Measurements from ENCODE around the gene C8A. TPM values are rescaled to one million over a fixed set of nuclear protein-coding genes. Genes with fewer than 3 reads are reported as not detected.

Gene C8A
- total RNA-seq, 2 experiments from 2014 or later, result not detected

DNA sequence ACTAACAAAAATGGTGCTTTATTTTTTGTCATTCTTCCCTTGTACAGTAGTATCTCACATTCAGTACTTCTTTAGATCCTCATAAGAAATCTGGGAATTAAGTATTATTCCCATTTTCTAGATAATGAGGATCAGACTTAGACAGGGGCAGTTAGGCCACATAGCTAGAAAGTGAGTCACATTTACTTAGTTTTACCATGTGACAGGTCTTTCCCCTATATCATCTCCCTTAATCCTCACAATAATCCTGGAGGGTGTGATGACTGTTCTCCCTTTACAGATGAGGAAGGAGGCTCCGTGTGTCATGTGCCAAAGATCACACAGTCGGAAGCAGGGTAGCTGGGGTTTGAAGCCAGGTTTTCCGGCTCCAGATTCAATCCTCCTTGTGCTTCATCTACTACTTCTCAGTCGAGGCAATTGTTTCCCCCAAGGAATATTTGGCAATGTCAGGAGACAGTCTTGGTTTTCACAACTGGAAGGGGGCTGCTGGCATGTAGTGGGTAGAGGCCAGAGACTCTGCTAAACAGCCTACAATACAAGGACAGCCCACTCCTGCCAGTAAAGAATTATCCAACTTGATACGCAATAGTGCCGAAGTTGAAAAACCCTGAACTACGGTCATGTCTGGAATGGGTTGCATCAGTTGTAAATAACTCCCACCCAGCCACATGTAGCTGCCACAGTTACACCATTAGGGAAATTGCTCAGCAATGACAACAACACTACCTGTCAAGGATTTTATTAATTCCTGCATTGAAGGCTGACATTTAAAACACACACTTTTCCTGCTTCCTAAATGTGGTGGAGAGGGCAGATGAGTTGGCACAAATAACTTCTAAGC is 56.7 kb downstream of the C8A start:
- DNase-seq, result no peak
- H3K27ac Mint-ChIP-seq, result no peak overlapping the region
- peaks cover 2% of the 10 kb centered on the region for H3K4me1 Mint-ChIP-seq
- H3K36me3 Mint-ChIP-seq, result no peaks in the 10 kb centered on the region
- peaks cover 2% of the 10 kb centered on the region for H3K27me3 Mint-ChIP-seq
- H3K9me3 Mint-ChIP-seq, result no peaks in the 10 kb centered on the region
- no peak for ATAC-seq (ENCODE audit: low read depth)
- POLR2A ChIA-PET, result no interaction called here
- no peak overlapping the region for H3K4me3 Mint-ChIP-seq

DNA sequence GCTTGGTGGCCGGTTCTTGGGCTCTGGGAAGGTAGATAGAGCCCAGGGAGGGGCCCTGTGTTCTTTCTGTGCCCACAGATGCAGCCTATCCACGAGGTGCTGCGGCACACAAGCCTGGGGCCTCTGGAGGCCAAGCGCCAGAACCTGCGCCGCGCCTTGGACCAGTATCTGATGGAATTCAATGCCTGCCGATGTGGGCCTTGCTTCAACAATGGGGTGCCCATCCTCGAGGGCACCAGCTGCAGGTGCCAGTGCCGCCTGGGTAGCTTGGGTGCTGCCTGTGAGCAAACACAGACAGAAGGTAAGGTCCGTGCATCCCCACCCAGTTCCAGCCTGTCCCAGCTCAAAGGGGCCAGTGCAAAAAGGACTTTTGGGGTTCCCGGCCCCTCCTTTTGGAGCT is 57.7 kb downstream of the C8A start:
- DNase-seq (no peak), ATAC-seq (ENCODE audit: low read depth) (no peak)
- Mint-ChIP-seq H3K4me1 (peaks cover 2% of the 10 kb centered on the region), H3K27me3 (peaks cover 2% of the 10 kb centered on the region), H3K36me3 (no peaks in the 10 kb centered on the region), H3K9me3 (no peaks in the 10 kb centered on the region), H3K27ac (no peak overlapping the region), H3K4me3 (no peak overlapping the region)
- POLR2A ChIA-PET, result no interaction called here

DNA sequence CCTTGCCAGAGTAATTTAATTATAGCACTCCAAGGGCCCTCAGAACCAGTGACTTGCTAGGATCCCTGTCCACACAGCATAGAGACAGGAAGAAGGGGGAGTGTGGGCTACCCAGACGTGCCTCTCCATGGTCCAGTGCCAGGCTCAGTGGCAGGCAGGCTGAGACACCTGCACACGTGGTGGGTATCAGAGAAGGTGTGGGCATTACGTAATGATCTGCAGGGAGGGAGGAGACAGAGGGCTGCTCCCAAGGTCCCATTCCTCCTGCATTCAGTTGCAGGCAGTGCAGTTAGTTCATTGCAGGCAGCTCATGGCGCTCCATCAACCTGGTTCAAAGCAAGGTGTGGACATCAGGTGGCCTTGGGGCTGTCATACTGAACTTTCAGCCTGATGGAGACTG is 61.4 kb downstream of the C8A start:
- Mint-ChIP-seq H3K4me1 (no peaks in the 10 kb centered on the region), H3K9me3 (no peaks in the 10 kb centered on the region), H3K27me3 (no peaks in the 10 kb centered on the region), H3K36me3 (no peaks in the 10 kb centered on the region), H3K4me3 (no peak overlapping the region), H3K27ac (no peak overlapping the region)
- POLR2A ChIA-PET, result no interaction called here
- DNase-seq (no peak), ATAC-seq (ENCODE audit: low read depth) (no peak)

DNA sequence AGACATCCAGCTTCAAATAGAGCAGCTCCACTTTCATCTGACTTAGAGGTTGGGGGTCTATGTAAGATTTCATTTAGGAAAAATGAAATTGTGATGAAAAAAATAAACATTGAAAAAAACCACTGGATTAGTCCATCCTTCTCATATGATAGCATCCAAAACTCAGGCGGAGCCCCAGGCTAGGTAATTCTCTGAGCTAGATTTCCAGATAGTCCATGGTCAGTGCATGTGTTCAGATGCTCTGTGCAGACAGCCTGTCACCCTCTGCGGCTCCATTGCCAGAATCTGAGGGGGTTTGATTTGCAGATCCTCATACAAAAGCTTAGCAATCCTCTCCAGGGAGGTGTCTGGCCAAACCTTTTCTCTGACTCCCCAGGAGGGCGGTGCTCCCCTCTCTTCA is 62.0 kb downstream of the C8A start:
- no peaks in the 10 kb centered on the region for H3K36me3 Mint-ChIP-seq
- POLR2A ChIA-PET, result no interaction called here
- peaks cover 3% of the 10 kb centered on the region for H3K27me3 Mint-ChIP-seq
- no peak overlapping the region for H3K4me3 Mint-ChIP-seq
- H3K9me3 Mint-ChIP-seq, result no peaks in the 10 kb centered on the region
- ATAC-seq (ENCODE audit: low read depth) (no peak), DNase-seq (no peak)
- H3K4me1 Mint-ChIP-seq, result no peaks in the 10 kb centered on the region
- H3K27ac Mint-ChIP-seq, result no peak overlapping the region

DNA sequence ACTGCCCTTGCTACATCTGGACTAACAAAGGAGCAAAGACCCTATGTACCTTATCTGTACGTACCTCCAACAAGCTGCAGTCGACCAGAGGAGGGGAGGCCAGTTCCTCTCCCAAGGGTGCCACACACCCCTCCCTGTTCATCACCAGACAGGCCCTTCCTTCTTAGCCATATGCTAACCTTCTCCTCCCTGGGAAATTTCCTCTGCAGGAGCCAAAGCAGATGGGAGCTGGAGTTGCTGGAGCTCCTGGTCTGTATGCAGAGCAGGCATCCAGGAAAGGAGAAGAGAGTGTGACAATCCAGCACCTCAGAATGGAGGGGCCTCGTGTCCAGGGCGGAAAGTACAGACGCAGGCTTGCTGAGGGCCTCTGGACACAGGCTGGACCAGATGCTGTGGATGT is 62.8 kb downstream of the C8A start:
- POLR2A ChIA-PET, result no interaction called here
- no peaks in the 10 kb centered on the region for H3K36me3 Mint-ChIP-seq
- no peaks in the 10 kb centered on the region for H3K9me3 Mint-ChIP-seq
- no peak for ATAC-seq (ENCODE audit: low read depth)
- H3K4me1 Mint-ChIP-seq, result no peaks in the 10 kb centered on the region
- H3K4me3 Mint-ChIP-seq, result no peak overlapping the region
- H3K27ac Mint-ChIP-seq, result no peak overlapping the region
- peaks cover 3% of the 10 kb centered on the region for H3K27me3 Mint-ChIP-seq
- no peak for DNase-seq

DNA sequence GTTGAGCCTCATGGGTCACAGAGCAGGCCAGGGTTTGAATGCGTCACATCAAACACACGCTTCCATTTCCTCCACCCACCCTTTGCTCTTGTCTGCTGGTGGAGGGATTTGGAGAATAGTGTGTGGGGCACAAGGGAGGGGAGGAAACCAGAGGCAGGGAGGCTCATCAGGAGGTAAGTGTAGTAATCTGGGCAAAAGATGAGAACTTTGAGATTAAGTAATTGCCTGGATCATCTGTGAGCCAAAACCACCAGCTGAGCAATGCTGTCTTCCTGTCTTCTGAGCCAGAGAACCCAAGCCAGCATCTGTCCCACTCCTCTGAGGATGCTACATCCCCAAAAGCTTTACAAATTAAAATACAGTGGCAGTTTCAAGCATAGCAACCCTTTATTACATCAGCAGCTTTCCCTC is 66.0 kb downstream of the C8A start:
- no peak for ATAC-seq (ENCODE audit: low read depth)
- H3K27me3 Mint-ChIP-seq, result peaks cover 3% of the 10 kb centered on the region
- no peaks in the 10 kb centered on the region for H3K36me3 Mint-ChIP-seq
- DNase-seq, result no peak
- POLR2A ChIA-PET, result no interaction called here
- no peak overlapping the region for H3K4me3 Mint-ChIP-seq
- no peaks in the 10 kb centered on the region for H3K9me3 Mint-ChIP-seq
- H3K4me1 Mint-ChIP-seq, result no peaks in the 10 kb centered on the region
- no peak overlapping the region for H3K27ac Mint-ChIP-seq

DNA sequence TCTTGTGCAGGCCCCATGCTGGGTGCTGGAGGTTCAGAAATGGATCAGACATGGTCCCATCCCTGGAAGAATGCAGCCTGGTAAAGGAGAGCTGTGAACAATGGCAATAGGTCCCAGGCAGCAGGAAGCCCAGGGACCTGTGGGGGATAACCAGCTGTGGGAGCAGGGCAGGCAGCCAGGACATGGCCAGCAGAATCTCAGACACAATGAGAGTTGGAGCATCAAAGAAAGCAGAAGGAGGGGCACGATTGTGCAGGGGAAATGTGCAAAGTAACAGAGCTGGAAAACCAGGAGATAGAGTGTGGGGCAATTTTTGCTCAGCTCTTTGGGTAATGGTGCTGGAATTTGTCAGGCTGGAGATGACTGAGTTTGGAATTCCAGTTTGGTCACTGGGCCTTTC is 66.9 kb downstream of the C8A start:
- no peaks in the 10 kb centered on the region for H3K9me3 Mint-ChIP-seq
- no peaks in the 10 kb centered on the region for H3K36me3 Mint-ChIP-seq
- no peak overlapping the region for H3K4me3 Mint-ChIP-seq
- ATAC-seq (ENCODE audit: low read depth) (no peak), DNase-seq (no peak)
- peaks cover 3% of the 10 kb centered on the region for H3K27me3 Mint-ChIP-seq
- no peak overlapping the region for H3K27ac Mint-ChIP-seq
- POLR2A ChIA-PET, result no interaction called here
- no peaks in the 10 kb centered on the region for H3K4me1 Mint-ChIP-seq

DNA sequence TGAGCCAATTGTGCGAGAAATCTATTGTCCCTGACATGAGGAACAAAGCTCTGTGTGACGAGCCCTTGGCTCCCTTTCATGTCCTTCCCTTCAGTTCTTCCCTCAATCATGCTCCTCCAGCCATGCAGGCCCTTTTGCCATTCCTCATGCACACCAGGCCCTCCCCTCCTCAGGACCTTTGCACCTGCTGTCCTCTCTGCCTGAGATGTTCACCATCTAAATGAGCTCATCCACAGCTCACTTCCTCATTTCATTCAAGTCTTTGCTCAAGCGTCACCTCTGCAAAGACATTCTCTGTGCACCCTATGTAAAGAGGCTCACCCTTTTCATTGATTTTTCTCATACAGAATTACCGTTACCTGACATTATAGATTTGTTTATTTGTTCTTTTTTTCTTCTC is 67.5 kb downstream of the C8A start:
- Mint-ChIP-seq H3K27me3 (peaks cover 3% of the 10 kb centered on the region), H3K36me3 (no peaks in the 10 kb centered on the region), H3K27ac (no peak overlapping the region), H3K9me3 (no peaks in the 10 kb centered on the region), H3K4me1 (no peaks in the 10 kb centered on the region), H3K4me3 (no peak overlapping the region)
- ATAC-seq (ENCODE audit: low read depth), result no peak
- POLR2A ChIA-PET, result no interaction called here
- no peak for DNase-seq

DNA sequence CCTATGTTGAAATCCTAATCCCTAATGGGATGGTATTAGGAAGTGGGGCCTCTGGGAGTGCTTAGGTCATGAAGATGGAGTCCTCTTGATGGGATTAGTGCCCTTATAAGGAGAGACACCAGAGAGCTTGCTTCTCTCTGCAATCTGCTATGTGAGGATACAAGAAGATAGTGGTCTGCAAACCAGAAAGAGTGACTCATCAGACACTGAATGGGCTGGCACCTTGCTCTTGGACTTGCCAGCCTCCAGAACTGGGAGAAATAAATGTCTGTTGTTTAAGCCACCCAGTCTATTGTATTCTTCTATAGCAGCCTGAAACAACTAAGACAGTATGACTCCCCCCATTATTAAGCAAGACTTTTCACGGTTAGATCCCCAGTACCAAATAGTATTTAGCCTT is 67.9 kb downstream of the C8A start:
- H3K27me3 Mint-ChIP-seq, result peaks cover 3% of the 10 kb centered on the region
- no peaks in the 10 kb centered on the region for H3K4me1 Mint-ChIP-seq
- DNase-seq, result no peak
- H3K27ac Mint-ChIP-seq, result no peak overlapping the region
- no peaks in the 10 kb centered on the region for H3K36me3 Mint-ChIP-seq
- no peak for ATAC-seq (ENCODE audit: low read depth)
- H3K4me3 Mint-ChIP-seq, result no peak overlapping the region
- no peaks in the 10 kb centered on the region for H3K9me3 Mint-ChIP-seq
- POLR2A ChIA-PET, result no interaction called here

DNA sequence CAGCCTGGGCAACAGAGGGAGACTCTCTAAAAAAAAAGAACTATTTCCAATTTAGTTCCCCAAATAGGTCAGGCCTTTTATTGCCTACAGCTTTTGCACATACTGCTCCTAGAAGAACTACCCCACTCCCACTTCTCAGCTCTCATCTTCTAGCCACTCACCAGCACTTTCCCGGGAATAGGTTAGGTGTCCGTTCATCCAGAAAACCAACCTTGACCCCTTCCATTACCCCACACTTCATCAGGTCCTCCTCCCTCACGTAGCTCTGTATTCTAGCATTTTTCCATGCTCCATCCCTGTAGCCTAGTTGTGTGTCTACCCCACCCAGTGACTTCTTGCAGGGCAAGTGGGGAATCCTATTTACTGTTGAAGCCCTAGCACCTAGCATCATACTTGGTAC is 68.6 kb downstream of the C8A start:
- POLR2A ChIA-PET, result no interaction called here
- Mint-ChIP-seq H3K36me3 (no peaks in the 10 kb centered on the region), H3K27me3 (peaks cover 3% of the 10 kb centered on the region), H3K4me3 (no peak overlapping the region), H3K27ac (no peak overlapping the region), H3K4me1 (no peaks in the 10 kb centered on the region), H3K9me3 (no peaks in the 10 kb centered on the region)
- DNase-seq (no peak), ATAC-seq (ENCODE audit: low read depth) (no peak)

DNA sequence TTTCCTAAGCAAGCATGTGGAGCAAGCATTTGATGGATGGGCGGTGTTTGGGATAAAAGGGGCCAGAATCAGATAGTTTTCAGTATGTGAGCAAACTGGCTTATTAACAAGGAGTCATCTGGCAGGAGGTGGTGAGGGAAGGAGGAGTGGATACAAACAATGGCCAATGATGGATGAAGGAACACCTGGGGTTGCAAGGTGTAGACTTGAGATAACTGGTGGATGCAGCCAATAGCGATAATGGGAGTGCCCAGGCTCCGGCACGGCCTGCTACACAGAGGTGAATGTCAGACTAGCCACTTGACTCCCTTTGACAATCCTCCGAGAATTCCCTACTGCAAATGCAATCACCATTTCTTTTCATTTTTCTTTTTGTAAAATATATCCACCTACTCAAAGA is 69.5 kb downstream of the C8A start:
- POLR2A ChIA-PET, result no interaction called here
- no peaks in the 10 kb centered on the region for H3K4me1 Mint-ChIP-seq
- ATAC-seq (ENCODE audit: low read depth) (no peak), DNase-seq (no peak)
- H3K36me3 Mint-ChIP-seq, result no peaks in the 10 kb centered on the region
- H3K4me3 Mint-ChIP-seq, result no peak overlapping the region
- no peaks in the 10 kb centered on the region for H3K9me3 Mint-ChIP-seq
- H3K27ac Mint-ChIP-seq, result no peak overlapping the region
- H3K27me3 Mint-ChIP-seq, result peaks cover 3% of the 10 kb centered on the region

DNA sequence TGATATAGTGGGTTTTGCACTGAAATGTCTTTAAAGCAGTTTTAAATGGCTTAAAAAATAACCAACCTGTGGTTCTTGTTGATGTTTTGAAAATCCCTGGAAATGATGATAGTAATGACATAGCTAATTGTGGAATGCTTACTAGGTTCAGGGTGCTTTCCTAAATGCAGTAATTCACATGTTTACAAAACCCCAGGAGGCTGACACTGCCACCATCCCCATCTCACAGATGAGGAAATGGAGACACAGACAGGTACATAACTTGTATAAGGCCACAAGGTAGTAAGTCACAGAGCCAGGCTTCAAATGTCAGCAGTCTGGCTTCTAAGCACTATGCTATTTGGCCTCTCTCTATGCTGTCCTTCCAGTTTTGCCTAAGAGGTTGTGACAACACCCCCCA is 70.6 kb downstream of the C8A start:
- no peak for ATAC-seq (ENCODE audit: low read depth)
- Mint-ChIP-seq H3K9me3 (no peaks in the 10 kb centered on the region), H3K27me3 (peaks cover 3% of the 10 kb centered on the region), H3K4me1 (no peaks in the 10 kb centered on the region), H3K4me3 (no peak overlapping the region), H3K36me3 (no peaks in the 10 kb centered on the region), H3K27ac (no peak overlapping the region)
- POLR2A ChIA-PET, result no interaction called here
- DNase-seq, result no peak

DNA sequence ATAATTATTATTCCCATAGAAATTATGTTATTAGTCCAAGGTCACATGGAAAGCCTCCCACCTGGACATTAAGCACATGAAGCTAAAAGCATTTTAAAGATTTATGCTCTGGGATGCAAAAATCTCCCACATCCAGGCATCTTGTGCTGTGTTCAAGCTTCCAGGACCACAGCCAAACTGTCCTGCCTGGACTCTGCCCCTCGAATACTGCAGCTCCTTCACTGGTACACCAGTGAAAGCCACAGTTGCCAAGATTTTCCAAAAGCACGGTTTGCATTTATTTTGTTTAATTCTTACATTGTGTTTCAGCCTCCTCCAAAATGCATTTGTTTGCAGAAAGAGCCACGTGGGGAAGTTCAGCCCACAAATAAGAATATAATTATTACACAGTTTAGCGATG is 72.6 kb downstream of the C8A start:
- ATAC-seq (ENCODE audit: low read depth) (no peak), DNase-seq (no peak)
- Mint-ChIP-seq H3K4me1 (no peaks in the 10 kb centered on the region), H3K9me3 (no peaks in the 10 kb centered on the region), H3K27me3 (no peaks in the 10 kb centered on the region), H3K27ac (no peak overlapping the region), H3K36me3 (no peaks in the 10 kb centered on the region), H3K4me3 (no peak overlapping the region)
- POLR2A ChIA-PET, result no interaction called here

DNA sequence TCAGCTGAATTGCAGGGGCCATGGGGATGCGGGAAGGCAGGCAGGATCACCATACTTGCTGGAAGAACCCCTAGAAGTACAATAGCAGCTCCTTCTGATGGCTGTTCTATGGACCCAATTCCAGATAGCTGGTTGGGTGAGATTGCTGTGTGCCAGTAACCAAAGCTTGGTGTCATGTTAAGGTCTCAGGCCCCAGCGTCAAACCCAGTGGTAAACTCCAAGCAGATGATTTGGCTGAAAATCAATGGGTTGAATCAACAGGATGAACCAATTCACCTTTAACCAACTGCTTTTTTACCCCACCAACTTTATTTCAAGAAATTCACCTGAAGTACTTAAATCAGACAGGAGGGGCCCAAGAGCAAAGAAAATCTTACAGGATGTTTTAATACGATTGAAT is 73.4 kb downstream of the C8A start:
- no peak overlapping the region for H3K4me3 Mint-ChIP-seq
- no peak overlapping the region for H3K27ac Mint-ChIP-seq
- POLR2A ChIA-PET, result no interaction called here
- ATAC-seq (ENCODE audit: low read depth), result no peak
- no peaks in the 10 kb centered on the region for H3K4me1 Mint-ChIP-seq
- no peaks in the 10 kb centered on the region for H3K9me3 Mint-ChIP-seq
- no peaks in the 10 kb centered on the region for H3K36me3 Mint-ChIP-seq
- no peaks in the 10 kb centered on the region for H3K27me3 Mint-ChIP-seq
- no peak for DNase-seq

DNA sequence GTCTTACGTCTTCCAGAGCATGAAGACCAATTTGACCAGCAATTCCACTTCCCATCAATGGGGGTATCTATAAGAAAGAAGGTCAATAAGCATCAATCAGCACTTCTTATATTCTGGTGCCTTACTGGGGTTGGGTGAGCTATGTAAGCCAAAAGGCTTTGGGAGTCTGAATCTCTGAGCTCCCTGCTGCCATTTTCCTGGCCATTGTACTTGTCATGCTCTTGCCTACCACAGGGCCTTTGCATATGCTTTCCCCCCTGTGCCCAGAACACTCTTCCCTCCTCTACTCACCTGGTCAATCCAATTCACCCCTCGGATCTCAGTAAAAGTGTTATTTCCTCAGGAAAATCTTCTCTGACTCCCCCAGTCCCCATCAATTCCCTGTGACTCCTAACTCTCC is 74.9 kb downstream of the C8A start:
- POLR2A ChIA-PET, result no interaction called here
- Mint-ChIP-seq H3K36me3 (no peaks in the 10 kb centered on the region), H3K9me3 (no peaks in the 10 kb centered on the region), H3K27me3 (no peaks in the 10 kb centered on the region), H3K4me1 (no peaks in the 10 kb centered on the region), H3K4me3 (no peak overlapping the region), H3K27ac (no peak overlapping the region)
- ATAC-seq (ENCODE audit: low read depth) (no peak), DNase-seq (no peak)
